ENCODE measurements around the gene CACNA2D4.
"Not testable (repeated sequence)": the region's sequence is repeated elsewhere in the genome, so short reads cannot be mapped to it uniquely, and the experiment has no call there.

CACNA2D4 gene

GRCh38 chr12:1832801-1833595 is 85.5 kb downstream of the CACNA2D4 start:
- no peak for DNase-seq (ENCODE audit: low read depth, low spot score)

- DNase-seq (ENCODE audit: low read depth, low spot score), result no peak
Measured at GRCh38 chr12:1830981-1831963, 87.2 kb downstream of the CACNA2D4 start.

GRCh38 chr12:1830401-1830845 is 88.0 kb downstream of the CACNA2D4 start:
- DNase-seq (ENCODE audit: low read depth, low spot score), result no peak

- no peak for DNase-seq (ENCODE audit: low read depth, low spot score)
Measured at GRCh38 chr12:1829306-1829900, 89.0 kb downstream of the CACNA2D4 start.

GRCh38 chr12:1828856-1829255 is 89.6 kb downstream of the CACNA2D4 start:
- no peak for DNase-seq (ENCODE audit: low read depth, low spot score)

- no peak for DNase-seq (ENCODE audit: low read depth, low spot score)
Measured at GRCh38 chr12:1827826-1828805, 90.3 kb downstream of the CACNA2D4 start.

GRCh38 chr12:1826867-1827705 is 91.4 kb downstream of the CACNA2D4 start:
- no peak for DNase-seq (ENCODE audit: low read depth, low spot score)

GRCh38 chr12:1826401-1826800 is 92.1 kb downstream of the CACNA2D4 start:
- no peak for DNase-seq (ENCODE audit: low read depth, low spot score)

GRCh38 chr12:1825382-1826102 is 92.9 kb downstream of the CACNA2D4 start:
- DNase-seq (ENCODE audit: low read depth, low spot score), result no peak

GRCh38 chr12:1823237-1823636 is 95.2 kb downstream of the CACNA2D4 start:
- DNase-seq (ENCODE audit: low read depth, low spot score), result no peak

- no peak for DNase-seq (ENCODE audit: low read depth, low spot score)
Measured at GRCh38 chr12:1822699-1823098, 95.8 kb downstream of the CACNA2D4 start.

- no peak for DNase-seq (ENCODE audit: low read depth, low spot score)
Measured at GRCh38 chr12:1821805-1822204, 96.6 kb downstream of the CACNA2D4 start.

GRCh38 chr12:1820896-1821291 is 97.6 kb downstream of the CACNA2D4 start:
- DNase-seq (ENCODE audit: low read depth, low spot score), result no peak

GRCh38 chr12:1820191-1820895 is 98.1 kb downstream of the CACNA2D4 start, which contains the start of gene LRTM2:
Gene LRTM2, plus strand, starts transcription at chr12:1820565. Its CDS starts 7,584 bp downstream, at chr12:1828149.
- DNase-seq (ENCODE audit: low read depth, low spot score), result no peak

- DNase-seq (ENCODE audit: low read depth, low spot score), result no peak
Measured at GRCh38 chr12:1819571-1819970, 98.9 kb downstream of the CACNA2D4 start.

- DNase-seq (ENCODE audit: low read depth, low spot score), result no peak
Measured at GRCh38 chr12:1819050-1819449, 99.4 kb downstream of the CACNA2D4 start.

- DNase-seq (ENCODE audit: low read depth, low spot score), result not testable (repeated sequence)
Measured at GRCh38 chr12:1817928-1818327, 100.5 kb downstream of the CACNA2D4 start.

- DNase-seq (ENCODE audit: low read depth, low spot score), result no peak
Measured at GRCh38 chr12:1816730-1817348, 101.6 kb downstream of the CACNA2D4 start.
